Stimulated activated CD4-positive, alpha-beta T cell treated with anti-CD3 and anti-CD28 coated beads, Interleukin-12 subunit alpha, Interleukin-12 subunit beta, amount 100 ng/mL, for 24 hours (primary cell): ENCODE data around the gene AFF1.
"Not testable (repeated sequence)": the region's sequence is repeated elsewhere in the genome, so short reads cannot be mapped to it uniquely, and the experiment has no call there.

Experiments
- DNase-seq, 2 experiments: peaks; one replicate each; pipeline ENCODE4 v3.0.0-alpha.2; 2020; ENCODE audit warnings: low read depth in 2 of 2

Gene AFF1

DNA sequence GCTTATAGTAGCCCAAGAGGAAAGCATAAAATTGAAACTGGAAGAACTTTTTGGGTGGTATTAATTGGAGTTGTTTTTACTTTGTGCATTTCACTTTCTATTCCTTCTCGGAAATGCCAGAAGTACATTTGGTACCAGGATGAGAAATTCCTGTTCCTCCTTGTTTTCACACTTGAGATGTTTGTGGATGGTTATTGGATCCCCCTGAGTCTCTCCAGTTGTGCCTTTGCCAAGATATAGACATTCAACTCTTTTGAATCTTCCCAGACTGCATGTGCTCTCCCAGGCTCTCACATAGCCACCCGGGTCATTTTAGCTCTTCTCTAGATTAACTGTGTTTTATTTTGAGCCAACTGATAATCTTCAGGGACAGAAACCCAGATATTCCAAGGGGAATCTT lies 120.5 kb downstream of the AFF1 start:
- DNase-seq = no peak

DNA sequence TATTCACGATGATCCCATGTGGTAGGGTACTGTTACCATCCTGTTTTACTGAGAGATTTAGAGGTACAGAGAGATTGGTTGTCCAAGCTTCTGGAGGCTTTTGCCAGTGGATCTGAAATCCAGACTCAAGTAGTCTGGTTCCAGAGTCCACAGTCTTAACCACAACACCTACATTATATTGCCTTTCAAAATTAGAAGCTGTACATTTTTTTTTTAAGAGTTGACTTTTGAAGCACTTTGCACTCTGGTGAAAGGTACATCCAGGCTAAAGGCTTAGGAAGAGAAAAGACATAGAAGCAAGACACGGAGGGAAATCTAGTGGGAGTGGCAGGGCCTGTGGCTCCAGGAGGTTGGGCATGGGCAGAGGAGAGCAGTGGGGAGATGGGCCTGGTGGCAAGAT lies 122.1 kb downstream of the AFF1 start:
- no peak for DNase-seq

DNA sequence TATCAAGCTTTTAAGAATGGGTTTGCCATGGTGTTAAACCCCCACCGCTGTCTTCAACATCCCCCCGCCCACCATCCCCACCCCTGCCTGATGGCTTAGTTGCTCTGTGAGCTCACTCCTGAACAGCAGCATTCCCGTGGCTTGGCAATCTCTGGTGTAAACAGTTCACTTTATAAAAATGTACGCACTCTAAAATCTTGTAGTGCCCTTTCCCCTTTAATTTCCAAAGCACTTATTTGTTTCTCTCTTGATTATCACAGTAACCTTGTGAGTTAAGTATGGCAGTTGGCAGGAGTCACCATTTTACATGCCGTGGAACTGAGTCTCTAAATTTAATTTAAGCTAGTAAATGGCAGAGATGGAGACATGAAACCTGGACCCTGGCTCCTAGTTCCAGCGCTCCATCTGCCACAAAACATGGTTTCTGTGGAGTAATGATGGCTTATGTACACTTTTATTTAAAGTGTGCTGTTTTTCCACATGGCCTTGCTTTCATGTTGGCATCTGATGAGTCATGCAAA lies 123.1 kb downstream of the AFF1 start:
- no peak for DNase-seq

GRCh38 chr4:87058356-87059073 lies 123.7 kb downstream of the AFF1 start:
- DNase-seq = peak; percentile 17 to 32

- DNase-seq = no peak
Measured at GRCh38 chr4:87060957-87061356, 126.1 kb downstream of the AFF1 start.

DNA sequence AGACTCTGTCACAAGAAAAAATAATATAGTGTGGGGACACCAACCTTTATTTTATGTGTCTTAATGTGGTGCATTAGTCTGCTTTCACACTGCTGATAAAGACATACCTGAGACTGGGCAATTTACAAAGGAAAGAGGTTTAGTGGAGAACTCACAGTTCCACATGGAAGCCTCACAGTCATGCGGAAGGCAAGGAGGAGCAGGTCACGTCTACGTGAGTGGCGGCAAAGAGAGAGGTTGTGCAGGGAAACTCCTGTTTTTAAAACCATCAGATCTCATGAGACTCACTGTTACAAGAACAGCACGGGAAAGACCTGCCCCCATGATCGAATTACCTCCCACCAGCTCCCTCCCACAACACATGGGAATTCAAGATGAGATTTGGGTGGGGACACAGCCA lies 130.2 kb downstream of the AFF1 start:
- DNase-seq = no peak

DNA sequence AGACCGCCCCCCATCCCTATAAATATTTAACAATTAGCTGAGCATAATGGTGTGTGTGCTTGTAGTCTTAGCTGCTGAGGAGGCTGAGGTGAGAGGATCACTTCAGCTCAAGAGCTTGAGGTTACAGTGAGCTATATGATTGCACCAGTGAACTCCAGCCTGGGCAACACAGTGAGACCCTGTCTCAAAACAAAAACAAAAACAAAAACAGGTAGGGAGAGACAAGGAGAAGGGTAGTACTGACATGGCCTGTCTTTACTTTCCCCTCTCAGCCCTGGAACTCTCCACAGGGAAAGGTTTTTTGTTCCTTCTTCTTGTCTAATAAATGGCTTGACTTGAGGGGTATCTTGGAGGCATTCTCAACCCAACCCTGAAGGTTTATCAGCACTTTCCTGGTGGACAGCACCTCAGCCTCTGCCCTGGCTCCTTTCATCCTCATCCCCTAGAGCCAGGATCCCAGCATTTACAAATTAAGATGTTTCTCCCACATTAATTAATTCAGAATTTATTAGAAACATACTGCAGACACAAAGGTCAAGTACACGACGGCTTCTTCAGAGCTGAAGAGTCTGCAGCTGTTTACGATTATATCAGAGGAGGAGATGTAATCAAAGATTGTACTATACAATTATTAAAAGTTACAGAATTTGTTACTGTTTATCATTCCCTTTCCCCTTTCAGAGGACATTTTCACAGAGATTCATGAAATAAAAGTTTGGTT lies 131.8 kb downstream of the AFF1 start:
- no peak for DNase-seq

DNA sequence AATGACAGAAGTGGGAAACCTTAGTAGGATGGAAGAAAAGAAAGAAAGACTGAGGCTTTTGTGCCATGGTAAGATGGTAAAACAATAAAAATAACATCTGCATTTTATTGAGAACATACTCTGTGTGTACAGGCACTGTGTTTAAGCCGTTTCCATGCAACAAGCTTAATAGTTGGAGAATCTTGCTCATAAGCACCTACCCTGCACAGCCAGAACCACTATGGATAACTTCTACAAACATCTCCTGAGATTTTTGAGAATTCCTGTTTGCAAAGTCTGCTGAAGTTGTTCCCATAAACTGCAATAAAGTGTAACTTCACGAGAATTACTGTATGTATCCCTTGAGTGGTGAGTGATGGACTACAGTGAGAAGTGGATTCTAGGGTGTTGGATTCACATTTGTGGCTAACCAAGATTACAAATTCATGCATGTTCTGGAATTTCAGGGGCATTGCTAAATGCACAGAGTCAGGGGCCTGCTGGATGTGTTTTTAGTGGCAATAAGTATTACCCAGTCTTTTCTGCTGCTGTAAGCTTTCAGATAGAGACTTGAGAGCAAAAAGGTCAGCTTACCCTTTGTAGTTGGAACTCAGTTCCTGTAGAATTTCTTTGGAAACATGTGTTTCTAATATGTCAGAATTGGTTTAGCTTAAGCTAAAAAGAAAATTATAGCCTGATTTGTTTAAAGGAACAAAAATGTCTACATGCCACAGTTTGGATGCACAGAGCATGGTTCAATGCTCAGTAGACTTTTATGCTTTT lies 132.5 kb downstream of the AFF1 start:
- DNase-seq = no peak

- no peak for DNase-seq
Measured at GRCh38 chr4:87068583-87069021, 133.8 kb downstream of the AFF1 start.

DNA sequence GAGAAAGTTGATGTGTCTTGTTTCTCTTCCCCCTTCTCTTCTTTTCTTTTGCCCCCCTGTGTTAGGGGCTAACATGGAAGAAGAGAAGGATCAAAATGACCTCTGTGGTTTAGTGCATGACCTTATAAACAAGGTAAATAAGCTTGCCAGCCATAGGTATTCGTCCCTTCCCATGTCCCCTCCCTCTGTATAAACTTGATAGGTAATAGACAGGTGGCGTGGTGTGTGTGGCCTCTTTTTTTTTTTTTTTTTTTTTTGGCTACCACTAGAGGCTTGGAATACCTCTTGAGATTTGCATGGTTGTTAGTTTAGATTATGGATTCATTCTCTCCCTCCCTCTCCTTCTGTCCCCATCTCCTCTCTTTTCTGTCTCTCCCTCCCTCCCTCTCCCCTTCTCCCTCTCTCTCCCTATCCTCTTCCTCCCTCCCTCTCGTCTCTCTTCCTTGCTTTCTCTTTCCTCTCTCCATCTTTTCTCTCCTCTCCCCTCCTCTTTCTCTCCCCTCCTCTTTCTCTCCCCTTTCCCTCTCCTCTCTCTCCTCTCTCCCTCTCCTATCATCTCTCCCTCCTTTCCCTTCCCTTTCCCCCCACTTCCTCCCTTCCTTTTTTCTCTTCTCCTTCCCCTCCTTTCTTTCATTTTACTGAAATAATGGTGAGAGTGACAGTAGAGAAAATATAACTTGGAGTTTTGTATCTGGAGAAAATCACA lies 134.4 kb downstream of the AFF1 start:
- no peak for DNase-seq

GRCh38 chr4:87071401-87071800 lies 136.6 kb downstream of the AFF1 start:
- DNase-seq = no peak

GRCh38 chr4:87072545-87072944 lies 137.7 kb downstream of the AFF1 start:
- DNase-seq = not testable (repeated sequence)

- peak; percentile 23 to 61 for DNase-seq
Measured at GRCh38 chr4:87073199-87074120, 138.6 kb downstream of the AFF1 start.

DNA sequence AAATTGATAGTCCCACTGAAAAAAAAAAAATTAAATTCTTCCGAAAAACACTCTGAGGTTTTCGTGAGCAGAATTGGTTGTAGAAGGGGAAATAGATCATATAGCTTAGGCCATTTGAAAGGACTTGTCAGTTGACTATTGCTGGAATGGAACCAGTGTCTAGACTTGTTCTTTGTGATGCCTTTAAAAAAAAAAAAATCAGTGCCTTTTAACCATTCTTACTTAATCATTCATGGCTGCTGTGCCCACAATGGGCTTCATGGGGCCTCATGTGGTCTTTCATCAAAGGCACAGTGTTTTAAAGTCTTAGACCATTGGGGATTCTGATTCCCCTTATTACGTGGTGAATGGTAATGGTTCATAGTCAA lies 139.3 kb downstream of the AFF1 start:
- DNase-seq = no peak

- DNase-seq = no peak
Measured at GRCh38 chr4:87075876-87076275, 141.1 kb downstream of the AFF1 start.

- no peak for DNase-seq
Measured at GRCh38 chr4:87076690-87077358, 142.0 kb downstream of the AFF1 start.

GRCh38 chr4:87077914-87078585 lies 143.2 kb downstream of the AFF1 start:
- DNase-seq = no peak

GRCh38 chr4:87078987-87079486 lies 144.2 kb downstream of the AFF1 start:
- DNase-seq = no peak

DNA sequence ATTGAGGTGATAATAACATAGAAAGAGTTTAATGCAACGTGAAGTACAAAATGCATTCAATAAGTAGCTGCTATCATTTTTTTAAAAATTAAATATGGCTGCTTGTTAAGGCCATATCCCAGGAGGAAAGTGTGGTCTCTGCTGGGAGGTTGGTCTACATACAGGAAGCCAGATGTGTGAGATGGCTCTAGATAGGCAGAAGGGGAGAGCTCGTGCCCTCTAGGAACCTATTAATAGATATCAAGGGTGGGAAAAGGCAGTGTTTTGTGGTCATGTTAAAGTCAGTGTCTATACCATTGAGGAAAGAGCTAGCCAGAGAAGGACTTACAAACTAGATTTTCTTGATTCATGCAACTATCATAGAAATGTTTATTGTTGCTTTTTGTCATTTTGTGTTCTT lies 145.2 kb downstream of the AFF1 start:
- no peak for DNase-seq
